Measurements from ENCODE around the gene BAIAP2L1. TPM values are rescaled to one million over a fixed set of nuclear protein-coding genes. Genes with fewer than 3 reads are reported as not detected.

BAIAP2L1 gene
- total RNA-seq, 6 experiments from 2014 or later = 9.1 to 29.5 (median 25.2) TPM

DNA sequence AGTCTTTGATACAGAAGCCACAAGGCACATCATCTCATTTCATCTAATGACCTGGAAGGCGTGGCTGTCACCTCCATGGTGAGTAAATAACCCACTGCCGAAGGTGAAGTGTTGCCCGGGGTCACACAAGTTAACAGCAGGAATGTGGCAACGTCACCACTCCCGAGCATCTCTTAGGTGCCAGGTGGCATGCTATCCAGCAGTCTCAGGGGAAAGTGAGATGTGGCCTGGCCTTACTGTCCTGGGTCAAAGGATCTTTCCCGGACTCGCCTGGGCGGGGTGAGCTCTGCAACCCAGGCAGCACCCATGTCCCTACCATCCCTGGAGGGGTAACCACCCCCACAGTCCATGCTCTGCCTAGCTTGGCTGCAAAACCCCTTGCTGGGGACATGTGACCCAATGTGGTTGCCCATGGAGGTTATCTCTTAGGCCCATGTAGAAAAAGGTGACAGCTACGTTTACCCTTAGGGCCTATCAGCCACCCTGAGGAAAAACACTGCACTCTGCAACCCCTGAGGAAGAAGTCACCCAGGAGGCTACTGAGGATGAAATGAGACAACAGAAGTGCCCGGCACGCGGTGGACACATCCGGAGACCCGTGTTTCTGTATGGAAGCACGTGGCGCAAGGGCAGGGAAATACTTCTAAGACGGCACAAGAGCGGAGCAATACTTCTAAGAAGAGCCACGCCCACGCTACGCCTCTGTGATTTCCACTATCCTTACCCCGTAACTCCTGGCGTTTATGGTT lies 52.0 kb downstream of the BAIAP2L1 start:
- intact Hi-C loops (cut with DNase I) = no loop called here
- no peaks in the 10 kb centered on the region for H3K9me3 ChIP-seq
- peaks cover 0 to 3% (median 0%) of the 10 kb centered on the region in 4 donors for H3K36me3 ChIP-seq
- H3K27me3 ChIP-seq = no peaks in the 10 kb centered on the region
- 66% methylated on average over 11 of the region's 23 CpGs for WGBS (ENCODE audit: insufficient coverage, low coverage, low lambda C conversion rate, missing lambda C conversion rate)
- no peak for TF ChIP-seq POLR2A (IDR thresholded peaks at IDR 0.05)
- TF ChIP-seq, protein P1, sequence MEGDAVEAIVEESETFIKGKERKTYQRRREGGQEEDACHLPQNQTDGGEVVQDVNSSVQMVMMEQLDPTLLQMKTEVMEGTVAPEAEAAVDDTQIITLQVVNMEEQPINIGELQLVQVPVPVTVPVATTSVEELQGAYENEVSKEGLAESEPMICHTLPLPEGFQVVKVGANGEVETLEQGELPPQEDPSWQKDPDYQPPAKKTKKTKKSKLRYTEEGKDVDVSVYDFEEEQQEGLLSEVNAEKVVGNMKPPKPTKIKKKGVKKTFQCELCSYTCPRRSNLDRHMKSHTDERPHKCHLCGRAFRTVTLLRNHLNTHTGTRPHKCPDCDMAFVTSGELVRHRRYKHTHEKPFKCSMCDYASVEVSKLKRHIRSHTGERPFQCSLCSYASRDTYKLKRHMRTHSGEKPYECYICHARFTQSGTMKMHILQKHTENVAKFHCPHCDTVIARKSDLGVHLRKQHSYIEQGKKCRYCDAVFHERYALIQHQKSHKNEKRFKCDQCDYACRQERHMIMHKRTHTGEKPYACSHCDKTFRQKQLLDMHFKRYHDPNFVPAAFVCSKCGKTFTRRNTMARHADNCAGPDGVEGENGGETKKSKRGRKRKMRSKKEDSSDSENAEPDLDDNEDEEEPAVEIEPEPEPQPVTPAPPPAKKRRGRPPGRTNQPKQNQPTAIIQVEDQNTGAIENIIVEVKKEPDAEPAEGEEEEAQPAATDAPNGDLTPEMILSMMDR (IDR thresholded peaks at IDR 0.05) = no peak
- no peak overlapping the region for H3K4me3 ChIP-seq
- no peak overlapping the region for H3K27ac ChIP-seq
- no peaks in the 10 kb centered on the region for H3K4me1 ChIP-seq
- DNase-seq (peak in 2 of 3 donors; percentile 59 to 62), ATAC-seq (peak; percentile 48 to 95 (median 86))

GRCh38 chr7:98346515-98347069 lies 54.3 kb downstream of the BAIAP2L1 start:
- DNase-seq = no peak
- H3K27ac ChIP-seq = no peak overlapping the region
- H3K9me3 ChIP-seq = no peaks in the 10 kb centered on the region
- WGBS (ENCODE audit: insufficient coverage, low coverage, low lambda C conversion rate, missing lambda C conversion rate) = 73% methylated on average over 7 of the region's 7 CpGs
- H3K4me3 ChIP-seq = no peak overlapping the region
- TF ChIP-seq, protein P1 (IDR thresholded peaks at IDR 0.05) = no peak
- no peak for TF ChIP-seq POLR2A (IDR thresholded peaks at IDR 0.05)
- H3K36me3 ChIP-seq = peaks cover 0 to 1% (median 0%) of the 10 kb centered on the region in 4 donors
- intact Hi-C loops (cut with DNase I) = no loop called here
- H3K4me1 ChIP-seq = peaks cover 0 to 7% (median 0%) of the 10 kb centered on the region in 4 donors
- H3K27me3 ChIP-seq = no peaks in the 10 kb centered on the region
- no peak for ATAC-seq

DNA sequence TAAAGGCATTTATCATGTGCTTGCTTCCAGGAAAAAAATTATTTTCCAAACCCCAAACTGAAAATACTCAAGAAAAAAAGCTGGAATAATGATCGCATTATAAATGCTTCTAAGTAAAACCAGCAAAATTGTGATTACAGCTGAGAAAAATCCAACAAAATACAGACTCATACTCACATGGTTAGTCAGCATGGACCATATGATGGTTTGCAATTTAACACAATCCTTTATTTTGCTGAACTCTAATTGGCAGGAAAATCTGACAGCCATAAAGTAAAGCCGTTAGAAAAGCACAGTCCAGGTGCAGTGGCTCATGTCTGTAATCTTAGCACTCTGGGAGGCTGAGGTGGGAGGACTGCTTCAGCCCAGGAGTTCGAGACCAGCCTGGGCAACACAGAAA lies 59.8 kb downstream of the BAIAP2L1 start:
- no peak for ATAC-seq
- DNase-seq = no peak
- no peaks in the 10 kb centered on the region for H3K9me3 ChIP-seq
- no peak overlapping the region for H3K27ac ChIP-seq
- no peaks in the 10 kb centered on the region for H3K36me3 ChIP-seq
- H3K4me3 ChIP-seq = no peak overlapping the region
- no peak for TF ChIP-seq POLR2A (IDR thresholded peaks at IDR 0.05)
- TF ChIP-seq, protein P1 (IDR thresholded peaks at IDR 0.05) = no peak
- peaks cover 0 to 7% (median 0%) of the 10 kb centered on the region in 4 donors for H3K4me1 ChIP-seq
- intact Hi-C loops (cut with DNase I) = no loop called here
- no peaks in the 10 kb centered on the region for H3K27me3 ChIP-seq
- 74% methylated on average over 2 of the region's 3 CpGs for WGBS (ENCODE audit: insufficient coverage, low coverage, low lambda C conversion rate, missing lambda C conversion rate)

DNA sequence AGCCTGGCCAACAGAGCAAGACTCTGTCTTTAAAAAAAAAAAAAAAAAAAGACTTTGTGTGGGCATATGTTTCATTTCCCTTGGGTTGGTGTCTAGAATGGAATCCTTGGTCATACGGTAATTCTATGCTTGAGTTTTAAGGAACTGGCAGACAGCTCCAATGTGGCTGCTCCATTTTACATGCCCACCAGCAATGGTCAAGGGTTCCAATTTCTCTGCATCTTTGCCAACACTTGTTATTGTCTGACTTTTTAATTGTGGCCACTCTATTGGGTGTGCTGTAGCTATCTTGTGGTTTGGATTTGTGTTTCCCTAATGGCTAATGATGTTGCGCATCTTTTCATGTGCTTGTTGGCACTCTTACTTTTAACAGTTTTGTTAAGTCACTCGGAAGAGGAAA lies 61.8 kb downstream of the BAIAP2L1 start:
- DNase-seq = no peak
- H3K9me3 ChIP-seq = no peaks in the 10 kb centered on the region
- no peaks in the 10 kb centered on the region for H3K27me3 ChIP-seq
- TF ChIP-seq POLR2A (IDR thresholded peaks at IDR 0.05) = no peak
- TF ChIP-seq, protein P1 (IDR thresholded peaks at IDR 0.05) = no peak
- WGBS (ENCODE audit: insufficient coverage, low coverage, low lambda C conversion rate, missing lambda C conversion rate) = 100% methylated on average over 3 of the region's 3 CpGs
- no peak overlapping the region for H3K4me3 ChIP-seq
- ATAC-seq = no peak
- no peak overlapping the region for H3K27ac ChIP-seq
- no peaks in the 10 kb centered on the region for H3K36me3 ChIP-seq
- H3K4me1 ChIP-seq = peaks cover 0 to 7% (median 0%) of the 10 kb centered on the region in 4 donors
- intact Hi-C loops (cut with DNase I) = no loop called here

Data from right lobe of liver (tissue), 6 donors.